Measurements from ENCODE around the gene ADORA2A. TPM values are rescaled to one million over a fixed set of nuclear protein-coding genes. Genes with fewer than 3 reads are reported as not detected.

Gene ADORA2A
- polyA plus RNA-seq, 1 experiment = 2.8 TPM

DNA sequence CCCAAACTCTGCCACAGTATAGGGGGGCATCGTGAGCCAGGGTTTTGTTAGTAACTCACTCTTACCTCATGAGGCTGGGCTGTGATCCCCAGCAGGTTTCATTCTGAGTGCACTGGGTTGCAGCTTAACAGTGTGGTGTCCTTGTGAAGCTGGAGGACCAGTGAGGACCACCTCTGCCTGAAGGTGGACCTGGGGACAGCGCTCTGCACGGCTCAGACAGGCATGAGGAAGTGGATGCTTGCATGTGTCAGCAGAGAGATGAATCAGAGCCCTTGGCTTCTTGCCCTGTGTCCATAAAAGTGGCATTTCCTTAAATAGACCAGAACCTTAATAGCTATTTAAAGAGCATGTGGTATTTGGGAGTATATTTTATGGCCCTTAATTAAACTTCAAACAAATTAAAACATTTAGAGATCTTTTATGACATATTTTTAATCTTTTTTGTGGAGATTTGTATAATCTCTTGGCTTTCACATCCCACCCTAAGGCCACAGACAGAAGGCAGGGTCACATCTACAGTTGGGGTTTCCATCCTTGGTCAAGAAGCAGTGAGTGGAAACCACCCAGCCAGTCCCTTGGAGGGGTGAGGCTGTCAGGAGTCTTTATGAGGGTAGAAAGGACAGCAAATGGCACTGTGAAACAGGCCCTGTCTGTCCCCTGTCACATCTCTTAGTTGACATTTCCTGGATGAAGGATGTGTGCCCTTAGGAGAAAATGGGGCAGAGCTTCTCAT is 24.8 kb upstream of the ADORA2A start:
- H3K36me3 ChIP-seq (ENCODE audit: control insufficient read depth, insufficient read depth, low read length) = peaks cover 6% of the 10 kb centered on the region; the same call in 1 of the 2 replicates
- TF ChIP-seq, protein P1, sequence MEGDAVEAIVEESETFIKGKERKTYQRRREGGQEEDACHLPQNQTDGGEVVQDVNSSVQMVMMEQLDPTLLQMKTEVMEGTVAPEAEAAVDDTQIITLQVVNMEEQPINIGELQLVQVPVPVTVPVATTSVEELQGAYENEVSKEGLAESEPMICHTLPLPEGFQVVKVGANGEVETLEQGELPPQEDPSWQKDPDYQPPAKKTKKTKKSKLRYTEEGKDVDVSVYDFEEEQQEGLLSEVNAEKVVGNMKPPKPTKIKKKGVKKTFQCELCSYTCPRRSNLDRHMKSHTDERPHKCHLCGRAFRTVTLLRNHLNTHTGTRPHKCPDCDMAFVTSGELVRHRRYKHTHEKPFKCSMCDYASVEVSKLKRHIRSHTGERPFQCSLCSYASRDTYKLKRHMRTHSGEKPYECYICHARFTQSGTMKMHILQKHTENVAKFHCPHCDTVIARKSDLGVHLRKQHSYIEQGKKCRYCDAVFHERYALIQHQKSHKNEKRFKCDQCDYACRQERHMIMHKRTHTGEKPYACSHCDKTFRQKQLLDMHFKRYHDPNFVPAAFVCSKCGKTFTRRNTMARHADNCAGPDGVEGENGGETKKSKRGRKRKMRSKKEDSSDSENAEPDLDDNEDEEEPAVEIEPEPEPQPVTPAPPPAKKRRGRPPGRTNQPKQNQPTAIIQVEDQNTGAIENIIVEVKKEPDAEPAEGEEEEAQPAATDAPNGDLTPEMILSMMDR (IDR thresholded peaks at IDR 0.05; ENCODE audit: insufficient read depth, low read depth, low read length) = no peak
- DNase-seq (ENCODE audit: low read depth) = peak; percentile 96
- no peak overlapping the region for H3K4me3 ChIP-seq (ENCODE audit: low read depth, low read length)
- no peaks in the 10 kb centered on the region for H3K27me3 ChIP-seq (ENCODE audit: control insufficient read depth, insufficient read depth, low read length)
- ChIA-PET POLR2A (no interaction called here), CTCF (interaction anchor here (0.7 to 0.8 kb wide), 2 partner anchors 22 to 100 kb away, joined by 3 to 4 read pairs; no protein-coding TSS in a partner anchor)

DNA sequence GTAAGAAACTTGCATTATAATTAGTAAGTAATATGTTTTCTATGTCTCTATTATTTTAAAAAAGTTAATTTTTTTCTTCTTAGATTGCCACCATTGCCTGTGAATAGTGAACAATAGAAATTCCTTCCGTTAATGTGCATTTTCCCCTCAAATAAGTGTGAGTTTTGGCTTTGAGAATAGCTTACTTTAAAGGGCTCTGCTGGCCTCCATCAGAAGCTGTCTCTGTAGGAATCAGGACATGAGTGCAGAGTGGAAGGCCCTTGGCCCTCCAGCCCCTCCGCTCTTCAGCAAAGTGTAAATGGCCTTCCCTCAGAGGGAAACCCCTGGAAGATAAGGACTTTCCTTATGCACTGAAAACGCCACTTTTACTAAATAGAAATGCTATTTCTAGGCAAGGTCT is 24.1 kb upstream of the ADORA2A start:
- H3K36me3 ChIP-seq (ENCODE audit: control insufficient read depth, insufficient read depth, low read length) = peaks cover 6% of the 10 kb centered on the region; the same call in 1 of the 2 replicates
- ChIA-PET POLR2A (no interaction called here), CTCF (interaction anchor here (0.7 to 0.8 kb wide), 2 partner anchors 21 to 99 kb away, joined by 3 to 4 read pairs; no protein-coding TSS in a partner anchor)
- TF ChIP-seq, protein P1 (IDR thresholded peaks at IDR 0.05; ENCODE audit: insufficient read depth, low read depth, low read length) = no peak
- H3K4me3 ChIP-seq (ENCODE audit: low read depth, low read length) = no peak overlapping the region
- DNase-seq (ENCODE audit: low read depth) = no peak
- no peaks in the 10 kb centered on the region for H3K27me3 ChIP-seq (ENCODE audit: control insufficient read depth, insufficient read depth, low read length)

DNA sequence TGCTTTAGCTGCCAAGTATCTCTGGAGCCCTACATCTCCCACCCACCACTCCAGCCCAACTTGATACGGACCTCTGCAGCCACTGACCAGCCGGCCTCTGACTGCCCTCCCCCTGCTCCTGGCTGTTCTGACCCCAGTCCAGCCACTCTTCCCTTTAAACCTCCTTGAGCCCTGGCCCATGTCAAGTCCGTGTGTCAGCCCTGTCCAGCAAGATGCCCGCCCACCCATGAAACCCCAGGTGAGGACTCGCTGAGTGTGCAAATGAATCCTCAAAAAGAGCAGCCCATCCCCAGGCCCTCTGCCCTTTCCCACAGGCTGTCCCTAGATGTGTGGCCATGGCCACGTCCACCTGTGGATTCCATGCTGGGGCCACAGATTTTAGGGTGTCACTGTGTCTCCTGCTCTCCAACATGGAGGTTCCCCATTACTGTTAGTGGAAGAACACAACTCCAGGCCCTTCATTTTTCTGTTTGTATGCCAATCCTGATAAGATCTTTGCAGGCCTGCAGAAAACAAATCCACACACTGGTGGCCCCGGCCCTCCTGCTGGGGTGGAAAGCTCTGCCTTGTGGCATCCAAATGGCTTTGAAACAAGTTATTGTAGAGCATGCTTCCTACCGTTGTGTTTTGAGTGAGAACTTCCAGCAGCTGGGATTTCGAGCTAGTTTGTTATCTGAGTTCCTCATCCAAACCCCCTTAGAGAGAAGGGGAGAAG is 22.7 kb upstream of the ADORA2A start:
- CTCF ChIA-PET = interaction anchor here (0.9 kb wide), 1 partner anchor 117 kb away, joined by 3 read pairs; no protein-coding TSS in a partner anchor
- POLR2A ChIA-PET = interaction anchor here (0.7 kb wide), 1 partner anchor 1288 kb away, joined by 7 read pairs; no protein-coding TSS in a partner anchor
- Histone ChIP-seq H3K4me3 (ENCODE audit: low read depth, low read length) (no peak overlapping the region), H3K27me3 (ENCODE audit: control insufficient read depth, insufficient read depth, low read length) (no peaks in the 10 kb centered on the region), H3K36me3 (ENCODE audit: control insufficient read depth, insufficient read depth, low read length) (peaks cover 7% of the 10 kb centered on the region; the same call in 1 of the 2 replicates)
- TF ChIP-seq, protein P1 (IDR thresholded peaks at IDR 0.05; ENCODE audit: insufficient read depth, low read depth, low read length) = no peak
- no peak for DNase-seq (ENCODE audit: low read depth)

DNA sequence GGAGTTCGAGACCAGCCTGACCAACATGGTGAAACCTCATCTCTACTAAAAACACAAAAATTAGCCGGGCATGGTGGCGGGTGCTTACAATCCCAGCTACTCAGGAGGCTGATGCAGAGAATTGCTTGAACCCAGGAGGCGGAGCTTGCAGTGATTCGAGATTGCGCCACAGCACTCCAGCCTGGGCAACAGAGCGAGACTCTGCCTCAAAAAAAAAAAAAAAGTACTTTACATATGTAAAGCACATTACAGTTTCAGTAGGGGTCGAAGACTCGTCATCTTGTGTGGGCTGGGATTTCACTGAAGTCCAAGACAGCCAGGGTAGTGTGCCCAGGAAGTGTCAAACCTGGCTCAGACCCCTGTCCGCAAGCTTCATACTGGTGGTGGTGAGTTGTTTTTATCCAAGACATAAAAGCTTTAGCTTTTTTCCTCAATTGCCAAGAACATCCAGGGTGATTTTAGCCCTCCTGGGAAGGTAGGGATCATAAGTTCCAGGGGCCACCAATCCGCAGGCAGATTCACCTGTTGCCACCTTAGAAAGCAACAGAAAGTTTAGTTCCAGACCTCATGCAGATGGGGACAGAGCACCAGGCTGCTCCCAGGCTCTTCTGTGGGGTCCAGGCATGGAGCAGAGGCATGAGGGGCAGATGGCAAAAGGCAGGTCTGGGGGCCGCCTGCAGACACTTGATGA is 21.6 kb upstream of the ADORA2A start:
- no peak overlapping the region for H3K4me3 ChIP-seq (ENCODE audit: low read depth, low read length)
- POLR2A ChIA-PET = interaction anchor here (0.7 kb wide), 1 partner anchor 1289 kb away, joined by 7 read pairs; no protein-coding TSS in a partner anchor
- CTCF ChIA-PET = no interaction called here

More for the DNA sequence above, 21.6 kb upstream of the ADORA2A start:
- TF ChIP-seq, protein P1 (IDR thresholded peaks at IDR 0.05; ENCODE audit: insufficient read depth, low read depth, low read length) = no peak
- H3K36me3 ChIP-seq (ENCODE audit: control insufficient read depth, insufficient read depth, low read length) = peaks cover 7% of the 10 kb centered on the region; the same call in 1 of the 2 replicates
- no peaks in the 10 kb centered on the region for H3K27me3 ChIP-seq (ENCODE audit: control insufficient read depth, insufficient read depth, low read length)
- DNase-seq (ENCODE audit: low read depth) = no peak

Data from BJ (cell line).